Neural progenitor cell (in vitro differentiated cells): Measurements from ENCODE around the gene COL6A6. TPM values are rescaled to one million over a fixed set of nuclear protein-coding genes. Genes with fewer than 3 reads are reported as not detected.

Experiments used
- DNase-seq: peaks from one replicate; pipeline ENCODE4 v3.0.0-alpha.2; 2016; ENCODE audit warnings: low spot score
- H2AFZ ChIP-seq: fragments of 200-600 bp; sonication (generic); replicated peaks from 2 replicates; pipeline ENCODE4 v1.6.1; 2016; ENCODE audit warnings: antibody characterized with exemption
- H3F3A ChIP-seq: fragments of 200-600 bp; sonication (generic); 2 replicates; pipeline ENCODE4 v1.6.1; 2016; ENCODE audit warnings: antibody characterized with exemption, low read depth
- H3K27ac ChIP-seq: fragments of 200-600 bp; sonication (generic); 2 replicates; pipeline ENCODE4 v1.5.1; 2016; ENCODE audit warnings: mild to moderate bottlenecking
- H3K27me3 ChIP-seq: fragments of 200-600 bp; sonication (generic); 2 replicates; pipeline ENCODE4 v1.6.1; 2016; ENCODE audit warnings: mild to moderate bottlenecking, moderate library complexity
- H3K36me3 ChIP-seq: fragments of 200-600 bp; sonication (generic); 2 replicates; pipeline ENCODE4 v1.5.1; 2016
- H3K4me1 ChIP-seq: fragments of 200-600 bp; sonication (generic); 2 replicates; pipeline ENCODE4 v1.6.1; 2016; ENCODE audit warnings: mixed run types
- H3K4me2 ChIP-seq: fragments of 200-600 bp; sonication (generic); 2 replicates; pipeline ENCODE4 v1.6.1; 2016
- H3K4me3 ChIP-seq: fragments of 200-600 bp; sonication (generic); 2 replicates; pipeline ENCODE4 v1.5.1; 2016
- H3K79me2 ChIP-seq: fragments of 200-600 bp; sonication (generic); 2 replicates; pipeline ENCODE4 v1.6.1; 2016; ENCODE audit warnings: low read depth
- H3K9ac ChIP-seq: fragments of 200-600 bp; sonication (generic); 2 replicates; pipeline ENCODE4 v1.6.1; 2016
- H3K9me3 ChIP-seq: fragments of 200-600 bp; sonication (generic); 2 replicates; pipeline ENCODE4 v1.5.1; 2016; ENCODE audit warnings: low read depth
- H4K20me1 ChIP-seq: fragments of 200-600 bp; sonication (generic); 2 replicates; pipeline ENCODE4 v1.6.1; 2016; ENCODE audit warnings: low read depth
- H3K27ac Mint-ChIP-seq: 3 replicates; pipeline ENCODE4 v1.8.0; 2021; ENCODE audit warnings: mixed read lengths
- H3K27me3 Mint-ChIP-seq: 2 replicates; pipeline ENCODE4 v1.8.0; 2022; ENCODE audit warnings: low read depth, mild to moderate bottlenecking, inconsistent platforms, moderate library complexity, mixed read lengths; ENCODE audit not compliant: insufficient read depth
- H3K36me3 Mint-ChIP-seq: 3 replicates; pipeline ENCODE4 v1.8.0; 2021; ENCODE audit warnings: mixed read lengths
- H3K4me1 Mint-ChIP-seq: 3 replicates; pipeline ENCODE4 v1.8.0; 2021; ENCODE audit warnings: mixed read lengths
- H3K4me3 Mint-ChIP-seq: 3 replicates; pipeline ENCODE4 v1.8.0; 2021; ENCODE audit warnings: mild to moderate bottlenecking, moderate library complexity, mixed read lengths
- H3K9me3 Mint-ChIP-seq: 3 replicates; pipeline ENCODE4 v1.8.0; 2020; ENCODE audit warnings: mixed read lengths
- CTCF ChIP-seq: fragments of 200-600 bp; sonication (generic); IDR thresholded peaks from 2 replicates; pipeline ENCODE4 v1.5.1; 2017; ENCODE audit warnings: antibody characterized with exemption, mild to moderate bottlenecking
- EZH2 ChIP-seq: fragments of 200-600 bp; sonication (generic); IDR thresholded peaks from 2 replicates; pipeline ENCODE4 v1.6.1; 2017; ENCODE audit warnings: antibody characterized with exemption, mild to moderate bottlenecking, moderate library complexity
- EZH2phosphoT487 ChIP-seq: fragments of 200-600 bp; sonication (generic); IDR thresholded peaks from 2 replicates; pipeline ENCODE4 v1.6.1; 2017; ENCODE audit warnings: antibody characterized with exemption
- total RNA-seq: library from RNA; depleted of rRNA; stranded (reverse); fragments of >200 nt; gene quantifications from 2 replicates; pipeline ENCODE4 v1.2.3, GENCODE V29; 2015; ENCODE audit warnings: low replicate concordance

The COL6A6 gene
- total RNA-seq, 1 donor from 2014 or later, result 0.13 TPM

GRCh38 chr3:130514681-130515080 is 2.3 kb upstream of the COL6A6 start:
- H3F3A ChIP-seq, result no peaks in the 10 kb centered on the region
- peaks cover 59% of the 10 kb centered on the region for H3K27me3 ChIP-seq
- peaks cover 3% of the 10 kb centered on the region for H3K9me3 Mint-ChIP-seq
- no peak overlapping the region for H3K4me3 ChIP-seq
- TF ChIP-seq EZH2phosphoT487 (no peak), CTCF (no peak), EZH2 (no peak)
- peaks cover 4% of the 10 kb centered on the region for H3K4me1 Mint-ChIP-seq
- no peak overlapping the region for H3K27ac Mint-ChIP-seq
- no peaks in the 10 kb centered on the region for H3K36me3 ChIP-seq
- no peaks in the 10 kb centered on the region for H3K4me1 ChIP-seq
- peaks cover 24% of the 10 kb centered on the region for H3K27me3 Mint-ChIP-seq
- no peaks in the 10 kb centered on the region for H3K9me3 ChIP-seq
- no peak overlapping the region for H3K4me3 Mint-ChIP-seq
- no peak for DNase-seq
- H3K36me3 Mint-ChIP-seq, result no peaks in the 10 kb centered on the region
- H2AFZ ChIP-seq, result no peak overlapping the region
- no peak overlapping the region for H3K4me2 ChIP-seq
- H4K20me1 ChIP-seq, result no peaks in the 10 kb centered on the region
- no peak overlapping the region for H3K9ac ChIP-seq
- H3K79me2 ChIP-seq, result no peaks in the 10 kb centered on the region
- no peak overlapping the region for H3K27ac ChIP-seq

GRCh38 chr3:130515755-130516154 is 1.2 kb upstream of the COL6A6 start:
- Mint-ChIP-seq H3K27ac (no peak overlapping the region), H3K4me3 (no peak overlapping the region), H3K4me1 (peaks cover 4% of the 10 kb centered on the region), H3K9me3 (peaks cover 3% of the 10 kb centered on the region), H3K36me3 (no peaks in the 10 kb centered on the region), H3K27me3 (peaks cover 24% of the 10 kb centered on the region)
- Histone ChIP-seq H3K4me2 (no peak overlapping the region), H3K4me3 (no peak overlapping the region), H3K27me3 (peaks cover 60% of the 10 kb centered on the region), H3K9me3 (no peaks in the 10 kb centered on the region), H3F3A (no peaks in the 10 kb centered on the region), H4K20me1 (no peaks in the 10 kb centered on the region), H3K4me1 (no peaks in the 10 kb centered on the region), H3K27ac (no peak overlapping the region), H3K9ac (no peak overlapping the region), H3K36me3 (no peaks in the 10 kb centered on the region), H2AFZ (no peak overlapping the region), H3K79me2 (no peaks in the 10 kb centered on the region)
- no peak for DNase-seq
- TF ChIP-seq EZH2 (no peak), EZH2phosphoT487 (no peak), CTCF (no peak)

GRCh38 chr3:130517602-130518001 is 625 bp downstream of the COL6A6 start:
- Mint-ChIP-seq H3K9me3 (peaks cover 3% of the 10 kb centered on the region), H3K27ac (no peak overlapping the region), H3K4me3 (peak overlapping the region; percentile 82), H3K36me3 (no peaks in the 10 kb centered on the region), H3K27me3 (peaks cover 24% of the 10 kb centered on the region), H3K4me1 (peaks cover 4% of the 10 kb centered on the region)
- Histone ChIP-seq H3K4me1 (no peaks in the 10 kb centered on the region), H3K9ac (no peak overlapping the region), H4K20me1 (no peaks in the 10 kb centered on the region), H3K27ac (no peak overlapping the region), H3K9me3 (no peaks in the 10 kb centered on the region), H3K4me3 (peak overlapping the region; percentile 57), H2AFZ (peak overlapping the region; percentile 93), H3K36me3 (no peaks in the 10 kb centered on the region), H3F3A (no peaks in the 10 kb centered on the region), H3K4me2 (peak overlapping the region; percentile 82), H3K79me2 (no peaks in the 10 kb centered on the region), H3K27me3 (peaks cover 60% of the 10 kb centered on the region)
- DNase-seq, result no peak
- TF ChIP-seq EZH2phosphoT487 (no peak), EZH2 (no peak), CTCF (no peak)
